ENCODE data around the gene MYLK4.

The MYLK4 gene

GRCh38 chr6:2623295-2623694 is 127.4 kb downstream of the MYLK4 start:
- H3K4me3 ChIP-seq (ENCODE audit: low read length): no peak overlapping the region
- H3K9me2 ChIP-seq (replicated peaks; ENCODE audit: control insufficient read depth, low read length): no peaks in the 10 kb centered on the region
- H3K36me3 ChIP-seq (ENCODE audit: control insufficient read depth, low read length): no peaks in the 10 kb centered on the region
- H3K4me2 ChIP-seq (ENCODE audit: low read length): no peak overlapping the region
- H3K9me3 ChIP-seq (ENCODE audit: control insufficient read depth, insufficient read depth, low read length): no peaks in the 10 kb centered on the region
- H3F3A ChIP-seq (ENCODE audit: control insufficient read depth, insufficient read depth): no peaks in the 10 kb centered on the region
- no peaks in the 10 kb centered on the region for H3K4me1 ChIP-seq (ENCODE audit: control insufficient read depth, low read length)
- H4K20me1 ChIP-seq (ENCODE audit: control insufficient read depth, insufficient read depth, low read depth, low read length): no peaks in the 10 kb centered on the region
- TF ChIP-seq CTCF (IDR thresholded peaks at IDR 0.05; ENCODE audit: low read depth, low read length, poor library complexity, severe bottlenecking) (no peak), EZH2phosphoT487 (IDR thresholded peaks at IDR 0.05; ENCODE audit: borderline replicate concordance, low read length) (no peak)
- no peaks in the 10 kb centered on the region for H3K79me2 ChIP-seq (ENCODE audit: control insufficient read depth, low read length)
- H3K27me3 ChIP-seq (ENCODE audit: control insufficient read depth, low read length): peaks cover 14% of the 10 kb centered on the region
- H3K27ac ChIP-seq (ENCODE audit: low read depth, low read length): no peak overlapping the region

GRCh38 chr6:2622671-2623070 is 128.1 kb downstream of the MYLK4 start:
- Histone ChIP-seq H3K9me3 (ENCODE audit: control insufficient read depth, insufficient read depth, low read length) (no peaks in the 10 kb centered on the region), H3K9me2 (replicated peaks; ENCODE audit: control insufficient read depth, low read length) (no peaks in the 10 kb centered on the region), H3F3A (ENCODE audit: control insufficient read depth, insufficient read depth) (no peaks in the 10 kb centered on the region), H3K4me3 (ENCODE audit: low read length) (no peak overlapping the region), H3K4me1 (ENCODE audit: control insufficient read depth, low read length) (no peaks in the 10 kb centered on the region), H3K4me2 (ENCODE audit: low read length) (no peak overlapping the region), H3K36me3 (ENCODE audit: control insufficient read depth, low read length) (no peaks in the 10 kb centered on the region), H3K79me2 (ENCODE audit: control insufficient read depth, low read length) (no peaks in the 10 kb centered on the region), H3K27ac (ENCODE audit: low read depth, low read length) (no peak overlapping the region), H4K20me1 (ENCODE audit: control insufficient read depth, insufficient read depth, low read depth, low read length) (no peaks in the 10 kb centered on the region), H3K27me3 (ENCODE audit: control insufficient read depth, low read length) (peaks cover 18% of the 10 kb centered on the region)
- no peak for TF ChIP-seq EZH2phosphoT487 (IDR thresholded peaks at IDR 0.05; ENCODE audit: borderline replicate concordance, low read length)
- TF ChIP-seq CTCF (IDR thresholded peaks at IDR 0.05; ENCODE audit: low read depth, low read length, poor library complexity, severe bottlenecking): no peak

DNA sequence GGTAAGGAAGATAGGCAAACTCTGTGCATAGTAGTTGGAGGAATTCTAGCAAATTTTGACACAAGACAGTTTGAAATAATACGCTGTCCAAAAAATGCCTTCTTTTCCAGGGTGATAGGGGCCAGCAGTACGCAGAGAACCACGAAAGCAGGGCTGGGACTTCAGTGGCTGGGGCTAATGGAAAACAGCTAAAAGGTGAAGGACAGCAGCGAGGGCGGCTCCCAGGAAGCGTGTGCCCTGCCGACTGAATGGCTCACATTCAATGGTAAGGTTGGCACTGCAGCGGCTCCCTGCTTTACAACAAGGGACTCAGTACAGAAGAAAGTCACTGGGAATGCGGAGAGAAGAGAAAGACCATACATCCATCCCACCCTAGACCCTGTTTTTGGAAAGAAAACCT is 131.1 kb downstream of the MYLK4 start:
- Histone ChIP-seq H3F3A (ENCODE audit: control insufficient read depth, insufficient read depth) (no peaks in the 10 kb centered on the region), H3K4me2 (ENCODE audit: low read length) (no peak overlapping the region), H3K9me2 (replicated peaks; ENCODE audit: control insufficient read depth, low read length) (no peaks in the 10 kb centered on the region), H3K4me3 (ENCODE audit: low read length) (no peak overlapping the region), H4K20me1 (ENCODE audit: control insufficient read depth, insufficient read depth, low read depth, low read length) (no peaks in the 10 kb centered on the region), H3K4me1 (ENCODE audit: control insufficient read depth, low read length) (no peaks in the 10 kb centered on the region), H3K27ac (ENCODE audit: low read depth, low read length) (no peak overlapping the region), H3K79me2 (ENCODE audit: control insufficient read depth, low read length) (no peaks in the 10 kb centered on the region), H3K9me3 (ENCODE audit: control insufficient read depth, insufficient read depth, low read length) (no peaks in the 10 kb centered on the region), H3K27me3 (ENCODE audit: control insufficient read depth, low read length) (peaks cover 18% of the 10 kb centered on the region), H3K36me3 (ENCODE audit: control insufficient read depth, low read length) (no peaks in the 10 kb centered on the region)
- no peak for TF ChIP-seq EZH2phosphoT487 (IDR thresholded peaks at IDR 0.05; ENCODE audit: borderline replicate concordance, low read length)
- no peak for TF ChIP-seq CTCF (IDR thresholded peaks at IDR 0.05; ENCODE audit: low read depth, low read length, poor library complexity, severe bottlenecking)

DNA sequence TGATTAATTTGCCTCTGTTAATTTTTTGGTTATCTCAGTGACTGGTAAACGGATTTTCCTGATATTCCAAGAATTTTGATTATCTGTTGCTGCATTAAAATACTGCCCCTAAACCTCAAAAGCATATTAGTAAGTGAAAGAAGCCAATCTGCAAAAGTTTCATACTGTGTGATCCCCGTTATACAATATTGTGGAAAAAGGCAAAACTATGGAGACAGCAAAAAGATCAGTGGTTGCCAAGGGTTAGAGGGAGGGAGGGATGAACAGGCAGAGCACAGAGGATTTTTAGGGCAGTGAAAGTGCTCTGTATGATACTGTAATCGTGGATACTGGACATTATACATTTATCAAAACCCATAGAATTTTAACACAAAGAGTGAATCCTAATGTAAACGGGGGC is 133.0 kb downstream of the MYLK4 start:
- Histone ChIP-seq H4K20me1 (ENCODE audit: control insufficient read depth, insufficient read depth, low read depth, low read length) (no peaks in the 10 kb centered on the region), H3K4me2 (ENCODE audit: low read length) (no peak overlapping the region), H3K4me1 (ENCODE audit: control insufficient read depth, low read length) (no peaks in the 10 kb centered on the region), H3F3A (ENCODE audit: control insufficient read depth, insufficient read depth) (no peaks in the 10 kb centered on the region), H3K79me2 (ENCODE audit: control insufficient read depth, low read length) (no peaks in the 10 kb centered on the region), H3K27me3 (ENCODE audit: control insufficient read depth, low read length) (peaks cover 21% of the 10 kb centered on the region), H3K36me3 (ENCODE audit: control insufficient read depth, low read length) (no peaks in the 10 kb centered on the region), H3K9me2 (replicated peaks; ENCODE audit: control insufficient read depth, low read length) (no peaks in the 10 kb centered on the region), H3K4me3 (ENCODE audit: low read length) (no peak overlapping the region), H3K27ac (ENCODE audit: low read depth, low read length) (no peak overlapping the region), H3K9me3 (ENCODE audit: control insufficient read depth, insufficient read depth, low read length) (no peaks in the 10 kb centered on the region)
- TF ChIP-seq EZH2phosphoT487 (IDR thresholded peaks at IDR 0.05; ENCODE audit: borderline replicate concordance, low read length) (no peak), CTCF (IDR thresholded peaks at IDR 0.05; ENCODE audit: low read depth, low read length, poor library complexity, severe bottlenecking) (no peak)
